CD4-positive, alpha-beta T cell treated with Interleukin-4 for 4 hours (primary cell): ENCODE data around the gene TBCC.

Source experiments
- DNase-seq: peaks from one replicate; pipeline ENCODE4 v3.0.0-alpha.2; 2020

TBCC gene, protein sequence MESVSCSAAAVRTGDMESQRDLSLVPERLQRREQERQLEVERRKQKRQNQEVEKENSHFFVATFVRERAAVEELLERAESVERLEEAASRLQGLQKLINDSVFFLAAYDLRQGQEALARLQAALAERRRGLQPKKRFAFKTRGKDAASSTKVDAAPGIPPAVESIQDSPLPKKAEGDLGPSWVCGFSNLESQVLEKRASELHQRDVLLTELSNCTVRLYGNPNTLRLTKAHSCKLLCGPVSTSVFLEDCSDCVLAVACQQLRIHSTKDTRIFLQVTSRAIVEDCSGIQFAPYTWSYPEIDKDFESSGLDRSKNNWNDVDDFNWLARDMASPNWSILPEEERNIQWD

GRCh38 chr6:42745640-42746462, at the start of gene TBCC:
TBCC (minus strand) TSS chr6:42746103; CDS start chr6:42746073, 30 bp downstream.
- peak; percentile 98 for DNase-seq

- DNase-seq, result no peak
Observed at GRCh38 chr6:42795651-42796050, 49.7 kb upstream of the TBCC start.

GRCh38 chr6:42791706-42792320, 45.9 kb upstream of the TBCC start:
- peak; percentile 28 for DNase-seq

- DNase-seq, result no peak
Observed at GRCh38 chr6:42790549-42791181, 44.8 kb upstream of the TBCC start.

DNA sequence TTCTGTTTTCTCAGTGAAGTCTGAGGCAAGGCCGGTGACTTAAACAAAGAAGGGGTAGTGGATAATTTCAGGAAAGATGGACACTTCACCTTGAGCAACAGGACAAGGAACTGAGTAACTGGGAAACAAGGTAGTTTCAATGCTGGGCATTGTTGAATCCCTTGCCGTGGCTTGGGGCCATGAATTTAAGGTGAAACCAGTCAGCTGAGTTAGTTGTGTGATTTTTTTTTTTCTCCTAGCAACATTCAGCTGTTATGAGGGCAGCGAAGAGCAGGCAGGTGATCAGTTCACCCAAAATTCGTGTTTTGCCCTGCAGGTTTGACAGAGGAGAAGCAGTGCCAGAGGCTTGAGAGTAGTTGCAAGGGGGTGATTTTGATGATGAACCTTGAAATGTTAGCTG, 42.8 kb upstream of the TBCC start:
- no peak for DNase-seq

GRCh38 chr6:42787063-42787472, 41.2 kb upstream of the TBCC start:
- no peak for DNase-seq

DNA sequence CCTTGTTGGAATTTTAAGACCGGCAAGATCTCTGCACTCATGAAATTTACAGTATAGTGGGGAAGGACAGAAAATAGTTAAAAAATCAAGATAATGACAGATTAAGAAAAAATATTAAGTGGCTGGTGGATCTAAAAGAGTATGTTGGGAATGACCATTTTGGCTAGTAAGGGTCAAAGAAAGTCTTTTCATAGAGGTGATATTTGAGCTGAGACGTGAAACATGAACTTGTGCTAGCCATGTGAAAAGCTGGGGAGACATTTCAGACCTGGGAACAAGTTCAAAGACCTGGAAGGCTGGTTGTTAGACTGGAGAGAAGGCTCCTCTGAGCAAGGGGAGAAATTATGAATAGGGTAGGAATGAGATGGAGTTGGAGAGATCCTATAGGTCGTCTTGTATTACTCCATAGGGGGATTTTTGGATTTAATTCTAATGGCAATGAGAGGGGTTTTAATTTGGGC, 40.7 kb upstream of the TBCC start:
- no peak for DNase-seq

GRCh38 chr6:42784717-42785498, 39.0 kb upstream of the TBCC start:
- DNase-seq, result no peak

- DNase-seq, result peak; percentile 62
Observed at GRCh38 chr6:42783876-42784642, 38.2 kb upstream of the TBCC start.

DNA sequence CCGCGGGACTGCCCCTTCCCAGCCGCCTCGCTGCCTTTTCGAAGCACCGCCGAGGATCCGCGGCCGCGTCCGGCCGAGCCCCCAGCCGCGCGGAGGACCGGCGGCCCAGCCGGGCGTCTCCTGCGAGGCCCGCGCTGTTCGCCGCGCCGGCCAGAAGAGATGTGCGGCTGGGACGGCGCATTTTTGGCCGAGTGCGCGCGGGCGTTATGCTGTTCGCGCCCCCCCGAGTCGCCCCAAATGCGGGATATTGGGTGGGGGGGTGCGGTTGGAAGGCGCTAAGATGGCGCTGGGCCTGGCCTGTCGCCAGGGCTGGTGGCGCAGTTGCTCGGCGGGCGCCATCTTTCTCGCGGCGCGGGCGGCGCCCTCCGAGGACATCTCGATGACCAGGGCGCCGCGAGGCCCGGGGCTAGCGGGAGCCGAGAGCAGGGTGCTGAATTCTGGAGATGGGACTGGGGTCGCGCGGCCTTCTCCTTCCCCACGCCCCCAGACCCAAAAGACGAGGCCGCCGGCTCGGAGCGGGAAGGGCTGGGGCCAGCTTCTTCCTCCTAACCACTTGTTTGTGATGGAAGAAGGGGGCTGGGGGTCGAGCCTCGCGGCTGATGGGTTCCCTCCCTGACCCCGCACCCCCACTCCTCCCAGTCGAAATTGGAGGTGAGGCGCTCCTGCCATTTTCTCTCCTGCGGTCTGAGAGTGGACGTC, 37.4 kb upstream of the TBCC start:
- peak; percentile 79 for DNase-seq

DNA sequence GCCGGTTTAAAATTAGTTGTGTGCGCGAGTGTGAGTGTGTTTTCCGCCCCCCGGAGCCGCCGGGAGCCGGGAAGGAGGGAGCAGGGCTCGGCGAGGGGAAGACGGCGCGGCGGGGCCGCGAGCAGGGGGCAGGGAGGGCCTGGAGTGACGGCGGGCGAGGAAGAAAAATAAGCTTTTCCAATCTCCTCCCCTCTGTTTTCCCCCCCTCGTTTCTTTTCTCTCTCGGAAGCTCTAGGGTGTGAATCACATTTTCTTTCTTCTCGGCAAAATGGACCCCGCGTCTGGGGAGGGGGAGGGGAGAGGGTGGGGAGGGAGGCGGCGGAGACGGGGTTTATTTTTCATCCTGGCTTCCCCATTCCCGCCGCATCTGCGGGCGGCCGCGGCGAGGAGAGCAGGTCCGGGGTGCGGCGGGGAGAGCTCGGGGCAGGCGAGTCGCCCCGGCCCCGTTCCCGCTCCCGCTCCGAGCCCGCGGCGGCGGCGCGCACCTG, 36.8 kb upstream of the TBCC start:
- peak; percentile 87 for DNase-seq

DNA sequence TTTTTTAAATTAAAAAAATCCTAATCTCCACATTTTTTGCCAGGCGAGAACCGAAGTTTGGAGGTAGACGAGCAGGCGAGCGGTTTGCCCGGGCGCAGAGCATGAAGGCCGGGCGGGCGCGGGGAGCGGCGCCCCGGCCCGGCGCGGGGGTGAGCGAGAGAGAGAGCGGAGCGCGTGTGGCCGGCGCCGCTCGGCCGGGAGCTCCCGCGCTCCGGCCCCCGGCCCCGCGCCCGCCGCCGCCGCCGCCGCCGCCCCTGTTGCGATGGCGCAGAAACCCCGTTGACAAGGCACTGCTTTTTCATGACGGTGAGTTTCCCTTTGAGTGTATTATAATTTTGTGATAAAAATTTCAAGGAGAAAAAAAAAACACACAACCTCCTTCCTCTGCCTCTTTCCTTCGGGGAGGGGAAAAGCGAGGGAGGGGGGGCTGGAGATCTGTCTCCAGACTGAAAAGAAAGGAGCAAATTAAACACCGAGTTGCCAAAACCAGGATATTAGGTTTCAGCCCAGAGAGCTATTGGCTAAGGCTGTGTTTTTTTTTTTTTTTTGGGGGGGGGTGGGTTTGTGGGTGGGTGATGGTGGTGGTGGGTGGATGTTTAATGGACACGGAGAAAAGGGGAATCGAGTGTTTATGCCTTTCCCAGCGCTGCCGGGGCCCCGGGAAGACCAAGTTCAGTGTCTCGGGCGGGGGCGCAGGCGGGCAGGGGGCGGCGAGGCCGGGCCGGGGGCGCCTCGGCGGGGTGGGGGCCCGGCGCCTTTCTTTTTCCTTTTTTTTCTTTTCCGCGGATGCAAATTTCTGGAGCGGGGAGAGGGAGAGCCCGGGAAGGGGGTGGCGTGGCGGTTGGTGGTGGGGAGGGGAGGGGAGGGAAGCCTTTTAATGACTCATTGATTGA, 36.1 kb upstream of the TBCC start, which contains the start of gene BICRAL:
Gene BICRAL, plus strand, starts transcription at position 257 of the 893 bp plus-strand sequence. CDS start 39,971 bp downstream, outside the sequence.
- peak; percentile 79 for DNase-seq

- DNase-seq, result peak; percentile 36
Observed at GRCh38 chr6:42781546-42781795, 35.6 kb upstream of the TBCC start.

DNA sequence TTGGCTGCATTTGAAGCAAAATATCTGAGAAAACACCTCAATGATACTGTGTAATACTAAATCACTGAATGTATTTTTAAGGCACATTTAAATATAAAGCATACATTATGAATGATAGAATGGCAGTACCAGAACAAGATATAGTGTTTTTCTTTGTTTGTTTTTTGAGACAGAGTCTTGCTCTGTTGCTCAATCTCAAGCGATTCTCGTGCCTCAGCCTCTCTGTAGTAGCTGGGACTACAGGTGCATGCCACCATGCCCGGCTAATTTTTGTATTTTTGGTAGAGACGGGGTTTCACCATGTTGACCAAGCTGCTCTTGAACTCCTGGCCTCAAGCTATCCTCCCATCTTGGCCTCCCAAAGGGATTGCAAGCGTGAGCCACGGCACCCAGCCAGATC, 33.6 kb upstream of the TBCC start:
- no peak for DNase-seq

DNA sequence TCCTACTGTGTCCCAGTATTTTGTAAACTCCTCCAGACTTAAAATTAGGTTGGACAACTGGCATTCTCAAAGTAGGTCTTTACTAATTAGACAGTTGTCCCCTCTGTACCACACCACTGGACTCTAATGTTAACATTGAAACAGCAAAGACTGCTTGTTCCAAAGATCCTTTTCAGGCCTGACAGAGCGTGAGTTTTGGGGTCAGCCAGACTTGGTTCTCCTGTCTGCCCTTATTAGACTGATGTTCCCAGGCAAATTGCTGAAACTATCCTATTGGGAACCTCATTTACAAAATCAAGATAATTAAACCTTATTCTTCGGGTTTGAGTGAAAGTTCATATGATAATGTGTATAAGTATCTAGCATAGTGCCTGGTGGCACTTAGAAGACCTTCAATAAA, 32.2 kb upstream of the TBCC start:
- DNase-seq, result no peak

GRCh38 chr6:42777126-42777822, 31.4 kb upstream of the TBCC start:
- DNase-seq, result no peak

DNA sequence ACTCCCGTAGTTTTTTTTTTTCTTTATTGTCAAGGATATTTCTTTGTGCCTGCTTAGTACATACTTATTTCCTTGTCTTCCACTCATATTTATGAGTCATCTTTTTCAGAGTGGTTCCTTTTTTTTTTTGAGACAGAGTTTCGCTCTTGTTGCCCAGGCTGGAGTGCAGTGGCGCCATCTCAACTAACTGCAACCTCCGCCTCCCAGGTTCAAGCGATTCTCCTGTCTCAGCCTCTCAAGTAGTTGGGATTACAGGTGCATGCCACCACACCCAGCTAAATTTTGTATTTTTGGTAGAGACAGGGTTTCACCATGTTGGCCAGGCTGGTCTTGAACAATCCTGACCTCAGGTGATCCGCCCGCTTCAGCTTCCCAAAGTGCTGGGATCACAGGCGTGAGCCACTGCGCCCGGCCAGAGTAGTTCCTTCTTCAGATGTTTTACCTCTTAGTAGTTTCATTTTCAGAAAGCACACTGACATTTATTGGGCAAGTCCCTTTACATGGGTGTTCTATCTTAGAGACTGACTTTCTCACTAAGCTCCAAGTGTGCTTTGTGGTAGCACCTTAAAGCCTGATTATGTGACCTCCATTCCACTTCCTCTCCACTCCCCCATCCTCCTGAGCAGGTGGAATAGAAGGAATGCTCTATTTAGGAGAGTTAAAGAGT, 29.1 kb upstream of the TBCC start:
- peak; percentile 81 for DNase-seq

DNA sequence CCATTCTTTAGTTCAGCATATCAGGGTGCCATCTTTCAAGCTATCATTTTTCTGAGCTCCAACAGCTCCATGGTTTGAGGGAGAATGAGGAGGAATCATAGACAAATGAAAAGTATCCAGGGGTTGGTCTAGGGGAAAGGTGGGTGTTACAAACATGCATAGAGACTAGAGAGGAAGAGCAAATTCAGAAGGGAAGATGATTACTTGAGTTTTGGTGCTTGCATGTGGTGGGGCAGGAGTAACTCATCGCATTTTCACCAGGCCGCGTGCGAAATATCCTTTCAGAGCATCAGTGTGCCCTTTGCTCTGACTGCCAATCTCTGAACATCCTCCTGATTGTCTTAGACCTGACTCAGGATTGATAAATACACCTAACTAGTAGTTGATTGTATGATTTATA, 28.3 kb upstream of the TBCC start:
- DNase-seq, result peak; percentile 48

DNA sequence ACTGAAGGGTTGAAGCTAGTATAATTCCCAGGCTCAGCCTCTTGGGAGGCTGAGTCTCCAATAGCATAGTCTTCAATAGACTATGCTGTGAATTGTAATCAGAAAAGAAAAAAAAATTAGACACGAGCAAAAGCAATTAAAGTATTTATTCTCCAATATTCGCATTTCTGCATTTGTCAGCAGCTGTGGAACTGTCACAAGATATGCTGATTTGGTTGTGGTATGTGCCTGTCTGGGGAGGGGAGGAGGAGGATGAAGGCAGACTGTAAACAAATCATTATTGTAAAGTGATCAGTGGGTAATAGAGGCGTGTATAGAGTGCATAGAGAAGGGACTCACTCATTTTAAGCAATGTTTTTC, 25.8 kb upstream of the TBCC start:
- peak; percentile 91 for DNase-seq
